Activated B cell treated with CpG ODN at 0.5 μM for 24 hours (primary cell): Measurements from ENCODE around the gene DDR1. TPM values are rescaled to one million over a fixed set of nuclear protein-coding genes. Genes with fewer than 3 reads are reported as not detected.

Source experiments
- ATAC-seq: fragments of 200-7000 bp; cut with Tn5 transposase; one replicate; pipeline ENCODE4 v1.10.0; 2021; ENCODE audit warnings: low read depth, mild to moderate bottlenecking, moderate library complexity
- CTCF ChIA-PET: fragments of 350-600 bp; sonication (Branson Sonifier 250); formaldehyde crosslinking; loops from one replicate; lab custom pipeline; 2021; ENCODE audit warnings: antibody characterized with exemption; lab: Charles Lee
- POLR2A ChIA-PET: fragments of 350-600 bp; sonication (Branson Sonifier 250); formaldehyde crosslinking; loops from one replicate; lab custom pipeline; 2021; ENCODE audit warnings: antibody characterized with exemption; lab: Charles Lee
- DNase-seq: peaks from one replicate; pipeline ENCODE4 v3.0.0; 2022
- H3K27ac Mint-ChIP-seq: one replicate; pipeline ENCODE4 v1.8.0; 2020; ENCODE audit warnings: mixed read lengths
- H3K27me3 Mint-ChIP-seq: one replicate; pipeline ENCODE4 v1.8.0; 2021; ENCODE audit warnings: mixed read lengths
- H3K36me3 Mint-ChIP-seq: one replicate; pipeline ENCODE4 v1.8.0; 2021; ENCODE audit warnings: low read depth, mixed read lengths
- H3K4me1 Mint-ChIP-seq: one replicate; pipeline ENCODE4 v1.8.0; 2021; ENCODE audit warnings: mixed read lengths
- H3K4me3 Mint-ChIP-seq: one replicate; pipeline ENCODE4 v1.8.0; 2020; ENCODE audit warnings: mild to moderate bottlenecking, mixed read lengths
- H3K9me3 Mint-ChIP-seq: one replicate; pipeline ENCODE4 v1.8.0; 2020; ENCODE audit warnings: mixed read lengths
- intact Hi-C: fragments of 100-400 bp; cut with micrococcal nuclease; formaldehyde crosslinking; loops from one replicate; pipeline ENCODE4 v1.15.1; 2024
- total RNA-seq: library from RNA; stranded (reverse); gene quantifications from 2 replicates; pipeline ENCODE4 v1.2.3, GENCODE V29; 2022
- TF ChIP-seq, protein P1 (sequence below): fragments of 200-600 bp; IDR thresholded peaks from one replicate; pipeline ENCODE4 v1.8.0; 2022; ENCODE audit warnings: antibody characterized with exemption, mild to moderate bottlenecking

DDR1 gene
- total RNA-seq, 1 donor from 2014 or later = 18.7 TPM

DNA sequence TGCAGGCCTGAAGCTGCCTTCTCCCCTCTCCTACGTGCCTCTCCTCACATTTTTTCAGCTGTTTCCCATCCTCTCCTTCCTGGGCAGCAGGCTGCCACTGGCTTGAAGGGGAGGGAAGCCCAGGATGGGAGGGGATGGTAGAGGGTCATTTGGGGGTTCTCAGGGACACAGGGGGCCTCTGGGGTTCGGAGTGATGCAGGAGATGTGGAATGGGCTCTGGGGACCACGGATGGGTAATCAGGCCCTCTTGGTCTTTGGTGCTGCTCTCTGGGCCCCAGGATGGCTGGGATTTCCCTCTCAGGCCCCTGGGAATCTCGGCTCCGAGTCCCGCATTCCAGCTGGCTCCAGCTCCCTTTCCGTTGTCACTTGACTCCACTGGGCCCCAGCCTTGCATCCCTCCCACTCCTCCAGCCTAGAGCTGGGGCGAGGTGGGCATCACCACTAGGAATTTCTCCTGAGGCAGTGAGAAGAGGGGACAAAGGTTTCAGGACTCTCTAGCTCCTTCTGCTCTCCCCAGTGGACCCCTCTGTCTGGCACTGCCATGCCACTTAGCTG lies 2.0 kb upstream of the DDR1 start:
- peaks cover 68% of the 10 kb centered on the region for H3K4me1 Mint-ChIP-seq
- peak overlapping the region; percentile 77 for H3K27ac Mint-ChIP-seq
- H3K27me3 Mint-ChIP-seq = no peaks in the 10 kb centered on the region
- DNase-seq = no peak
- no peak overlapping the region for H3K4me3 Mint-ChIP-seq
- ChIA-PET CTCF (interaction anchor here (0.7 to 1.2 kb wide), 5 partner anchors 32 to 197 kb away, joined by 3 to 5 read pairs (median 3); partner anchors contain the start of gene VARS2), POLR2A (interaction anchor here (0.6 to 3.7 kb wide), 4 partner anchors 25 to 234 kb away, joined by 3 to 22 read pairs (median 6); partner anchors contain the start of gene VARS2)
- no peaks in the 10 kb centered on the region for H3K9me3 Mint-ChIP-seq
- intact Hi-C loops = no loop called here
- H3K36me3 Mint-ChIP-seq = no peaks in the 10 kb centered on the region
- ATAC-seq = no peak
- TF ChIP-seq, protein P1, sequence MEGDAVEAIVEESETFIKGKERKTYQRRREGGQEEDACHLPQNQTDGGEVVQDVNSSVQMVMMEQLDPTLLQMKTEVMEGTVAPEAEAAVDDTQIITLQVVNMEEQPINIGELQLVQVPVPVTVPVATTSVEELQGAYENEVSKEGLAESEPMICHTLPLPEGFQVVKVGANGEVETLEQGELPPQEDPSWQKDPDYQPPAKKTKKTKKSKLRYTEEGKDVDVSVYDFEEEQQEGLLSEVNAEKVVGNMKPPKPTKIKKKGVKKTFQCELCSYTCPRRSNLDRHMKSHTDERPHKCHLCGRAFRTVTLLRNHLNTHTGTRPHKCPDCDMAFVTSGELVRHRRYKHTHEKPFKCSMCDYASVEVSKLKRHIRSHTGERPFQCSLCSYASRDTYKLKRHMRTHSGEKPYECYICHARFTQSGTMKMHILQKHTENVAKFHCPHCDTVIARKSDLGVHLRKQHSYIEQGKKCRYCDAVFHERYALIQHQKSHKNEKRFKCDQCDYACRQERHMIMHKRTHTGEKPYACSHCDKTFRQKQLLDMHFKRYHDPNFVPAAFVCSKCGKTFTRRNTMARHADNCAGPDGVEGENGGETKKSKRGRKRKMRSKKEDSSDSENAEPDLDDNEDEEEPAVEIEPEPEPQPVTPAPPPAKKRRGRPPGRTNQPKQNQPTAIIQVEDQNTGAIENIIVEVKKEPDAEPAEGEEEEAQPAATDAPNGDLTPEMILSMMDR = no peak

DNA sequence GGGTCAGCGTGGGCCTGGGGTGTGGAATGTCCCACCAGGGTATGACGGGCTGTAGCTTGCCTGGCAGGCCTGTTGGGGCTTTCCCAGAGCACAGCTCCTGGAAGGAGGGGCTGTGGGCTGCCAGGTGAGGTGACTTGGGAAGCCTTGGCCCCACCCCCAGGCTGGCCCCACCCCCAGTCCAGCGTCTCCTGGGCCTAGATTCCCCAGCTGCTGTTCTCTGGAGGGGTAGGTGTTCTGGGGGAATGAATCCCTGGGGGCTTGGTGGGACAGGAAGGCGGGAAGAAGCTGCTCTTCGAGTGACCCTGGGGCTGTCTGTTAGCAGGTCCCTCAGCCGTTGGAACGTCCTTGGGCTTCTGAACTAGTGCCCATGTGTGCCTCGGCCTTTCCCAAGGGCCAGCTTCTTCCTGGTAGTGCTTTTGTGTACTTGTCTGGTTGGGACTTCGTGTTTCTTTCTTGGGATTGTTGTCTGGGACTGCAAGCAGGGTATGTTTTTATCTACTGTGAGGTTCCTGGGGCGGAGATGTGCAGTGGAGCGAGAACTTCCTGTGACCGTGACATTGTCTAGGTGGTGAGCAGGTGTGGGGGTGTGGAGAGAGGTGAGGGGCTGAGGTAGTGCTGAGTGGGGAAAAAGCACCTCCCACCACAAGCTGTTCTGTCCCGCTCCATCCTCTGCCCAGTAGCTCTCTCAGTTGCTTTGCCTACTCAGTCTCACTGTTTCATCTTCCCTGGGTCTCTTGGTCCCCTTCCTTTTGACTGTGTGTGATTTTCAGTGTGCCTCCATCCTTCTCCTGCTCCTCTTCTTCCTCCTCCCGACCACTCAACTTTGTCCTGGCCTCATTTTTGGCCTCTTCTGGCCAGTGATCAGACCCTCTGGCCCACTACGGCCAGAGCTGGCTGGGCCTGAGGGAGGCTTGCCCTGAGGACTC lies 1.3 kb upstream of the DDR1 start:
- H3K4me1 Mint-ChIP-seq = peaks cover 65% of the 10 kb centered on the region
- peak overlapping the region; percentile 84 for H3K4me3 Mint-ChIP-seq
- POLR2A ChIA-PET = interaction anchor here (0.6 to 3.7 kb wide), 5 partner anchors 22 to 692 kb away, joined by 3 to 22 read pairs (median 10); partner anchors contain the start of genes GTF2H4 and VARS2
- intact Hi-C loops = loop anchor here (1.0 kb wide), 1 partner anchor 25 kb away; the partner anchor contains the start of gene GTF2H4
- H3K9me3 Mint-ChIP-seq = no peaks in the 10 kb centered on the region
- H3K36me3 Mint-ChIP-seq = no peaks in the 10 kb centered on the region
- peak; percentile 51 for ATAC-seq
- H3K27me3 Mint-ChIP-seq = no peaks in the 10 kb centered on the region
- H3K27ac Mint-ChIP-seq = peak overlapping the region; percentile 77
- TF ChIP-seq, protein P1 = no peak
- peak; percentile 29 for DNase-seq
- CTCF ChIA-PET = interaction anchor here (0.7 to 1.8 kb wide), 5 partner anchors 31 to 197 kb away, joined by 3 to 5 read pairs (median 3); no protein-coding TSS in a partner anchor

DNA sequence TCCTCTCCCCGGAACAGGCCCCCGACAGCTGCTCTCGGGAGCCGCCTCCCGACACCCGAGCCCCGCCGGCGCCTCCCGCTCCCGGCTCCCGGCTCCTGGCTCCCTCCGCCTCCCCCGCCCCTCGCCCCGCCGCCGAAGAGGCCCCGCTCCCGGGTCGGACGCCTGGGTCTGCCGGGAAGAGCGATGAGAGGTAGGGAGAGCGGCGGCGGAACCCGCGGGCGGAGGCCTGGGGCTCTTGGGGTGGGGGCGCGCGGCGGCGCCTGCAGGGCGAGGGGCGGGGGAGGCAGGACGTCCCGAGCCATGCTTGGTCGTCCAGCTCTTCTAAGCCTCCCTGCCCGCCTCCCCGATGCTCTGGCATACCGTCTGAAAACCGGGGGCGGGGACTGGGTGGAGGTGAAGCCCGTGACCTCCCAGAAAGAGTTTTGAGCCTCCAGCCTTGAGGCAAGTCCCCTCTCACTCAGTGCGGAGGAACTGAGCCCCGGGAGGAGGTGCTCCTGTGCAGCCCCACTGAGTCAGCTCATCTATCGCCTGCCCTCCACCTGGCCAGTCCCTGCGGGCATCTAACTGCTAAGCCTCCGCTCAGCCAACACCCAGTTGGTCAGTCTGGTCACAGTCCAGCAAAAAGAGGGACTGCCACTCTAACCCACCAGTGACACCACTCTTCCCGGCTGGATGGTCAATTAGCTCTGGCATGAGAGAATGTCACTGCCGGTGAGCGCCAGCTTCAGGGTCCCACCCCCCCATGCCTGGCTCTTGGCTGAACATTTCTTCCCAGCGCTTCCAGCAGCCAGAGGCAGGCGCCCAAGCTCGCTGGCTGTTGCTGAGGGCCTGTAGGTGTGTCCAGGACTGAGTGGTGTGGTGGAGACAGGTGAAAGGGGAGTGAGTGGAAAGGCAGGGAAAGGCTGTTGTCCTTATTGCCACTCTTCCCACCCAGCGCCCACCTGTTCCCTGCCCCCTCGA lies 482 bp downstream of the DDR1 start:
- ChIA-PET POLR2A (interaction anchor here (0.6 to 3.7 kb wide), 7 partner anchors 12 to 584 kb away, joined by 3 to 22 read pairs (median 5); partner anchors contain the start of genes DHX16, GTF2H4 and VARS2), CTCF (interaction anchor here (0.6 to 1.8 kb wide), 5 partner anchors 29 to 203 kb away, joined by 3 to 7 read pairs (median 3); partner anchors contain the start of gene VARS2)
- Mint-ChIP-seq H3K9me3 (no peaks in the 10 kb centered on the region), H3K36me3 (peaks cover 7% of the 10 kb centered on the region), H3K27ac (peak overlapping the region; percentile 80), H3K4me3 (peak overlapping the region; percentile 84), H3K4me1 (peaks cover 59% of the 10 kb centered on the region), H3K27me3 (no peaks in the 10 kb centered on the region)
- ATAC-seq = peak; percentile 49
- peak; percentile 45 for DNase-seq
- intact Hi-C loops = loop anchor here (2.0 kb wide), 1 partner anchor 30 kb away; the partner anchor contains the start of gene VARS2
- TF ChIP-seq, protein P1 = no peak

- Mint-ChIP-seq H3K27ac (peak overlapping the region; percentile 80), H3K27me3 (no peaks in the 10 kb centered on the region), H3K4me3 (peak overlapping the region; percentile 84), H3K4me1 (peaks cover 56% of the 10 kb centered on the region), H3K36me3 (peaks cover 14% of the 10 kb centered on the region), H3K9me3 (no peaks in the 10 kb centered on the region)
- ATAC-seq (no peak), DNase-seq (no peak)
- CTCF ChIA-PET = interaction anchor here (0.6 to 1.1 kb wide), 2 partner anchors 28 to 202 kb away, joined by 3 read pairs; partner anchors contain the start of gene VARS2
- TF ChIP-seq, protein P1 = no peak
- POLR2A ChIA-PET = interaction anchor here (0.6 to 3.7 kb wide), 3 partner anchors 11 to 213 kb away, joined by 3 to 22 read pairs (median 4); partner anchors contain the start of genes DHX16 and VARS2
- intact Hi-C loops = loop anchor here (2.0 kb wide), 1 partner anchor 29 kb away; the partner anchor contains the start of gene VARS2
Measured at GRCh38 chr6:30885481-30885998, 1.2 kb downstream of the DDR1 start.
